HUES48 (cell line): ENCODE data around the gene SMIM33.
"Not testable (repeated sequence)": the region's sequence is repeated elsewhere in the genome, so short reads cannot be mapped to it uniquely, and the experiment has no call there.

Experiments used
- H3K27ac ChIP-seq: one replicate; pipeline ENCODE4 v1.7.0; 2013; ENCODE audit warnings: low read depth, low read length, inconsistent platforms
- H3K27me3 ChIP-seq: 2 replicates; pipeline ENCODE4 v1.6.1; 2013; ENCODE audit warnings: mild to moderate bottlenecking, low read length; ENCODE audit not compliant: control insufficient read depth, insufficient read depth
- H3K36me3 ChIP-seq: 2 replicates; pipeline ENCODE4 v1.6.1; 2013; ENCODE audit warnings: low read length; ENCODE audit not compliant: control insufficient read depth, insufficient read depth
- H3K4me1 ChIP-seq: 2 replicates; pipeline ENCODE4 v1.6.1; 2013; ENCODE audit warnings: mild to moderate bottlenecking, low read length; ENCODE audit not compliant: control insufficient read depth, insufficient read depth
- H3K4me3 ChIP-seq: 2 replicates; pipeline ENCODE4 v1.5.1; 2013; ENCODE audit warnings: mild to moderate bottlenecking, low read depth, low read length
- H3K9ac ChIP-seq: 2 replicates; pipeline ENCODE4 v1.6.1; 2013; ENCODE audit warnings: mild to moderate bottlenecking, low read depth, low read length, moderate library complexity
- H3K9me3 ChIP-seq: 2 replicates; pipeline ENCODE4 v1.6.1; 2013; ENCODE audit warnings: low read length; ENCODE audit not compliant: control insufficient read depth, insufficient read depth

SMIM33 gene

GRCh38 chr5:139473565-139473964, 2.8 kb downstream of the SMIM33 start:
- Histone ChIP-seq H3K9me3 (no peaks in the 10 kb centered on the region), H3K4me1 (peaks cover 22% of the 10 kb centered on the region), H3K4me3 (no peak overlapping the region), H3K9ac (no peak overlapping the region), H3K27me3 (no peaks in the 10 kb centered on the region), H3K36me3 (no peaks in the 10 kb centered on the region), H3K27ac (peak overlapping the region; percentile 87)

GRCh38 chr5:139474890-139475791, 4.3 kb downstream of the SMIM33 start:
- Histone ChIP-seq H3K27ac (no peak overlapping the region), H3K27me3 (no peaks in the 10 kb centered on the region), H3K4me1 (peaks cover 22% of the 10 kb centered on the region), H3K36me3 (no peaks in the 10 kb centered on the region), H3K9ac (no peak overlapping the region), H3K9me3 (no peaks in the 10 kb centered on the region), H3K4me3 (no peak overlapping the region)

GRCh38 chr5:139475865-139476617, 5.2 kb downstream of the SMIM33 start:
- Histone ChIP-seq H3K9ac (no peak overlapping the region), H3K27ac (no peak overlapping the region), H3K9me3 (no peaks in the 10 kb centered on the region), H3K4me3 (no peak overlapping the region), H3K36me3 (no peaks in the 10 kb centered on the region), H3K4me1 (peaks cover 22% of the 10 kb centered on the region), H3K27me3 (no peaks in the 10 kb centered on the region)

GRCh38 chr5:139478657-139479423, 8.0 kb downstream of the SMIM33 start:
- H3K36me3 ChIP-seq, H3K27me3 ChIP-seq, H3K27ac ChIP-seq, H3K9me3 ChIP-seq, H3K9ac ChIP-seq, H3K4me1 ChIP-seq, H3K4me3 ChIP-seq: not testable (repeated sequence)

GRCh38 chr5:139479729-139480128, 8.9 kb downstream of the SMIM33 start:
- not testable (repeated sequence) for H3K27me3 ChIP-seq, H3K4me1 ChIP-seq, H3K9me3 ChIP-seq, H3K4me3 ChIP-seq, H3K27ac ChIP-seq, H3K36me3 ChIP-seq, H3K9ac ChIP-seq

- Histone ChIP-seq H3K27ac (no peak overlapping the region), H3K36me3 (no peaks in the 10 kb centered on the region), H3K4me3 (no peak overlapping the region), H3K27me3 (no peaks in the 10 kb centered on the region), H3K9ac (no peak overlapping the region), H3K4me1 (0 out of 2 replicates have a peak, but pooled peaks cover 4% of the 10 kb centered on the region), H3K9me3 (no peaks in the 10 kb centered on the region)
These were observed 10.3 kb downstream of the SMIM33 start for GRCh38 chr5:139481122-139481533.

GRCh38 chr5:139481580-139482049, 10.8 kb downstream of the SMIM33 start:
- no peak overlapping the region for H3K9ac ChIP-seq
- no peak overlapping the region for H3K4me3 ChIP-seq
- H3K9me3 ChIP-seq = no peaks in the 10 kb centered on the region
- H3K27me3 ChIP-seq = no peaks in the 10 kb centered on the region
- 0 out of 2 replicates have a peak, but pooled peaks cover 8% of the 10 kb centered on the region for H3K4me1 ChIP-seq
- no peak overlapping the region for H3K27ac ChIP-seq
- no peaks in the 10 kb centered on the region for H3K36me3 ChIP-seq

GRCh38 chr5:139482050-139482889, 11.5 kb downstream of the SMIM33 start, which contains the start of gene STING1:
Gene STING1 (minus strand): TSS chr5:139482758. CDS start chr5:139481704, 1,054 bp downstream.
- 0 out of 2 replicates have a peak, but pooled peaks cover 10% of the 10 kb centered on the region for H3K4me1 ChIP-seq
- H3K27ac ChIP-seq = no peak within 1 kb of the TSS
- no peaks in the 10 kb centered on the region for H3K36me3 ChIP-seq
- H3K4me3 ChIP-seq = no peak within 1 kb of the TSS
- no peaks in the 10 kb centered on the region for H3K27me3 ChIP-seq
- no peaks in the 10 kb centered on the region for H3K9me3 ChIP-seq
- H3K9ac ChIP-seq = no peak within 1 kb of the TSS

- not testable (repeated sequence) for H3K36me3 ChIP-seq, H3K27me3 ChIP-seq, H3K4me3 ChIP-seq, H3K9ac ChIP-seq, H3K9me3 ChIP-seq, H3K27ac ChIP-seq, H3K4me1 ChIP-seq
These were observed 12.0 kb downstream of the SMIM33 start for GRCh38 chr5:139482890-139483208.

- no peak overlapping the region for H3K4me3 ChIP-seq
- H3K27me3 ChIP-seq = no peaks in the 10 kb centered on the region
- no peak overlapping the region for H3K27ac ChIP-seq
- no peaks in the 10 kb centered on the region for H3K36me3 ChIP-seq
- no peak overlapping the region for H3K9ac ChIP-seq
- 0 out of 2 replicates have a peak, but pooled peaks cover 10% of the 10 kb centered on the region for H3K4me1 ChIP-seq
- no peaks in the 10 kb centered on the region for H3K9me3 ChIP-seq
These were observed 15.4 kb downstream of the SMIM33 start for GRCh38 chr5:139486201-139486600.
